Keratinocyte (primary cell): ENCODE results near the gene YTHDF1. TPM values are rescaled to one million over a fixed set of nuclear protein-coding genes. Genes with fewer than 3 reads are reported as not detected.

Experiments used
- DNase-seq: peaks from one replicate; pipeline ENCODE4 v3.0.0-alpha.2; 2011; ENCODE audit warnings: low read depth, missing footprints, low spot score
- FAIRE-seq: peaks from 2 replicates; lab custom pipeline; 2011; peaks lifted over from hg19 to GRCh38; lab: Jason Lieb, UNC
- H2AFZ ChIP-seq: 2 replicates; pipeline ENCODE4 v1.6.0; 2012; ENCODE audit warnings: low read length, control low read depth, inconsistent platforms; ENCODE audit not compliant: control insufficient read depth
- H3K27ac ChIP-seq: 2 replicates; pipeline ENCODE4 v1.5.1; 2011; ENCODE audit warnings: low read length; ENCODE audit not compliant: control insufficient read depth, insufficient read depth
- H3K27me3 ChIP-seq: 3 replicates; pipeline ENCODE4 v1.6.0; 2011; ENCODE audit warnings: low read length; ENCODE audit not compliant: control insufficient read depth, insufficient read depth; ENCODE audit errors: extremely low read depth
- H3K36me3 ChIP-seq, 2 experiments: 2 replicates in 1 of 2; 3 replicates in 1 of 2; pipeline ENCODE4 v1.5.1; 2011; ENCODE audit warnings: low read length in 2 of 2, mild to moderate bottlenecking in 1 of 2; ENCODE audit not compliant: control insufficient read depth in 2 of 2, insufficient read depth in 2 of 2; ENCODE audit errors: extremely low read depth in 1 of 2
- H3K4me1 ChIP-seq: 3 replicates; pipeline ENCODE4 v1.5.1; 2011; ENCODE audit warnings: low read length; ENCODE audit not compliant: control insufficient read depth, insufficient read depth; ENCODE audit errors: extremely low read depth
- H3K4me2 ChIP-seq: 3 replicates; pipeline ENCODE4 v1.6.0; 2011; ENCODE audit warnings: low read depth, low read length; ENCODE audit not compliant: control insufficient read depth, insufficient read depth; ENCODE audit errors: extremely low read depth
- H3K4me3 ChIP-seq, 3 experiments: fragments of 200-600 bp in 1 of 3; sonication (generic) in 1 of 3; 2 replicates in 2 of 3; 3 replicates in 1 of 3; pipeline ENCODE4 v1.5.1; 2011 to 2016; ENCODE audit warnings: low read length in 3 of 3, mild to moderate bottlenecking in 3 of 3, control low read depth in 2 of 3, inconsistent platforms in 1 of 3, low read depth in 1 of 3, mixed read lengths in 1 of 3, mixed run types in 1 of 3, moderate library complexity in 1 of 3; ENCODE audit not compliant: control insufficient read depth in 2 of 3, insufficient read depth in 2 of 3; ENCODE audit errors: extremely low read depth in 1 of 3
- H3K79me2 ChIP-seq: 2 replicates; pipeline ENCODE4 v1.6.0; 2012; ENCODE audit warnings: low read length; ENCODE audit not compliant: control insufficient read depth, insufficient read depth
- H3K9ac ChIP-seq: 3 replicates; pipeline ENCODE4 v1.6.0; 2011; ENCODE audit warnings: low read length; ENCODE audit not compliant: control insufficient read depth, insufficient read depth; ENCODE audit errors: extremely low read depth
- H3K9me1 ChIP-seq: 3 replicates; pipeline ENCODE4 v1.6.0; 2011; ENCODE audit warnings: low read length; ENCODE audit not compliant: control insufficient read depth, insufficient read depth; ENCODE audit errors: extremely low read depth
- H3K9me3 ChIP-seq: 2 replicates; pipeline ENCODE4 v1.5.1; 2012; ENCODE audit warnings: low read depth, low read length; ENCODE audit not compliant: control insufficient read depth
- H4K20me1 ChIP-seq: 3 replicates; pipeline ENCODE4 v1.6.0; 2011; ENCODE audit warnings: low read length; ENCODE audit not compliant: control insufficient read depth, insufficient read depth; ENCODE audit errors: extremely low read depth
- EZH2 ChIP-seq: IDR thresholded peaks from one replicate; pipeline ENCODE4 v1.6.1; 2012; ENCODE audit warnings: inconsistent platforms, mild to moderate bottlenecking, low read length, moderate library complexity
- dilution Hi-C: fragments of 300-500 bp; cut with MboI; formaldehyde crosslinking; loops from one replicate; pipeline ENCODE4 v1.7.0; 2020; ENCODE audit warnings: low sequenced_read_pairs; ENCODE audit not compliant: extremely low pct_ligation_motif_present
- polyA plus RNA-seq, 5 experiments: library from polyadenylated mRNA; depleted of rRNA in 3 of 5; stranded (reverse) in 3 of 5; stranded (forward) in 1 of 5; unstranded in 1 of 5; fragments of >200 nt; gene quantifications; 1 replicate in 1 of 5; 2 replicates in 3 of 5; 3 replicates in 1 of 5; pipeline versions ENCODE4 v1.2.1 to v1.2.3, GENCODE V29; 2011 to 2012; ENCODE audit warnings: missing spikeins in 2 of 5, low read depth in 1 of 5, low replicate concordance in 1 of 5
- TF ChIP-seq, protein P1 (sequence below), 3 experiments: IDR thresholded peaks in 1 of 3; conservative IDR thresholded peaks in 1 of 3; optimal IDR thresholded peaks in 1 of 3; 2 replicates in 2 of 3; 3 replicates in 1 of 3; pipeline versions ENCODE3 to v1.5.1; 2011; ENCODE audit warnings: low read length in 3 of 3, mild to moderate bottlenecking in 3 of 3, moderate library complexity in 2 of 3, control low read depth in 1 of 3, inconsistent platforms in 1 of 3; ENCODE audit not compliant: insufficient read depth in 2 of 3; ENCODE audit errors: extremely low read depth in 1 of 3

YTHDF1 gene
- polyA plus RNA-seq, 1 donor (not counting 4 experiments of a cell fraction or from before 2014, with no cell fraction given), result 26.4 TPM

DNA sequence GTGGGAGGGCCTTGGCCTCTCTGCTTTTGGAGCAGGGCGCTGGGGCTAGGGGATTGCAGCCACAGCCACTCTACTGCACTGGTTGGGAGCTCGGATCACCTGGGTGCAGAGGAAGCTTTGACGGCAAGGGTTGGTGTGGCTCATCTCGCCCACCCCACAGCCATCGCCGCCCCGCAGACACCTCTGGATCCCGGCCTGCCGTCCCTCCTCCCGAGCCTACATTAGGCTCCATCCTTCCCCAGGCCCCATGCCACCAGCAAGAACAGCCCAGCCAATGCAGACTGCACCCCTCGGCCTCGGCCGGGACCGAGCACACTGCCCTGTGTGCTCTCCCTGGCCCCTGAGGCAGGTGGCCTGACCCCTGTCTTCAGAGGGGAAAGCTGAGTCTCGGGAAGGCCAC, 44.6 kb upstream of the YTHDF1 start:
- Histone ChIP-seq H3K4me2 (no peak overlapping the region), H3K9ac (no peak overlapping the region), H3K79me2 (no peaks in the 10 kb centered on the region), H2AFZ (no peak overlapping the region), H3K4me1 (peaks cover 15% of the 10 kb centered on the region), H3K27ac (no peak overlapping the region), H3K9me1 (no peaks in the 10 kb centered on the region), H3K9me3 (no peaks in the 10 kb centered on the region), H3K36me3 (no peaks in the 10 kb centered on the region), H3K4me3 (no peak overlapping the region), H3K27me3 (peaks cover 25% of the 10 kb centered on the region), H4K20me1 (no peaks in the 10 kb centered on the region)
- TF ChIP-seq, protein P1, sequence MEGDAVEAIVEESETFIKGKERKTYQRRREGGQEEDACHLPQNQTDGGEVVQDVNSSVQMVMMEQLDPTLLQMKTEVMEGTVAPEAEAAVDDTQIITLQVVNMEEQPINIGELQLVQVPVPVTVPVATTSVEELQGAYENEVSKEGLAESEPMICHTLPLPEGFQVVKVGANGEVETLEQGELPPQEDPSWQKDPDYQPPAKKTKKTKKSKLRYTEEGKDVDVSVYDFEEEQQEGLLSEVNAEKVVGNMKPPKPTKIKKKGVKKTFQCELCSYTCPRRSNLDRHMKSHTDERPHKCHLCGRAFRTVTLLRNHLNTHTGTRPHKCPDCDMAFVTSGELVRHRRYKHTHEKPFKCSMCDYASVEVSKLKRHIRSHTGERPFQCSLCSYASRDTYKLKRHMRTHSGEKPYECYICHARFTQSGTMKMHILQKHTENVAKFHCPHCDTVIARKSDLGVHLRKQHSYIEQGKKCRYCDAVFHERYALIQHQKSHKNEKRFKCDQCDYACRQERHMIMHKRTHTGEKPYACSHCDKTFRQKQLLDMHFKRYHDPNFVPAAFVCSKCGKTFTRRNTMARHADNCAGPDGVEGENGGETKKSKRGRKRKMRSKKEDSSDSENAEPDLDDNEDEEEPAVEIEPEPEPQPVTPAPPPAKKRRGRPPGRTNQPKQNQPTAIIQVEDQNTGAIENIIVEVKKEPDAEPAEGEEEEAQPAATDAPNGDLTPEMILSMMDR (optimal IDR thresholded peaks at IDR 0.05 in 1 of 3, IDR thresholded peaks at IDR 0.05 in 1 of 3, conservative IDR thresholded peaks at IDR 0.05 in 1 of 3; ENCODE audit: extremely low read depth in 1 of 3, insufficient read depth in 2 of 3, low read length in 3 of 3), result no peak
- no peak for TF ChIP-seq EZH2
- DNase-seq (no peak), FAIRE-seq (no peak)
- dilution Hi-C loops, result no loop called here

DNA sequence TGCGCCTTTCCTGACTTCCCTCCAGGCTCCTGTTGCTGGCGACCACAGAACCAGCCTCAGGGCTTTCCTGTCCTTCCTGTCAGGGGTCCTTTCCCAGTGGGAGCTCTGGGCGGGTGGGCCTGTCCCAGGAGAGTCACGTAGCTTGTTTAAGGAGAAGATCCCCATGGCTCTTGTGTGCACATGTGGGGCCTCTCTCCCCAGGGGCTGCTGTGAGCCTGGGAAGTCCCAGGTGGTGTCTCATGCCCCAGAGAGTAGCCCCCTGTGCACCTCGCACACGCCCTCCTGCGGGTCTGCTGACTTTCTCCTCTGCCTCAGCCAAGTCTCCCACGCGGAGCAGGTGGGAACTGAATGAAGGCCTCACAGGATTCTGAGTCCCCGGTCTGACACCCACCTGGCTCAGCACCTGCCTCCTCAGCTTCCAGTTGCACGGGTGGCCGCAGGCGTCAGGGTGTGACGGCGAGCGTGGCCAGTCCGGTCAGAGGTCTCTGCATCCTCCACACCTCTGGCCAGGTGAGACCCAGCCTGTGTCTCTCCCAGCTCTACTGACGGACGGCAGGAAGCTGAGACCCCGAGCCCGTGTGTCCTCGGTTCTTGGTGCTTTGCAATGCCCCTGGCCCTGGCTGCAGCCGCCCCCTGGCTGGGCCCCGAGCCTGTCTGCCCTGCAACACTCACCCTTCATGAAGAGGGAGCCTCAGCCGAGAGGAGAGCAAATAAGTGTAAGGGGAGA, 44.0 kb upstream of the YTHDF1 start:
- Histone ChIP-seq H3K36me3 (no peaks in the 10 kb centered on the region), H3K9me1 (no peaks in the 10 kb centered on the region), H4K20me1 (no peaks in the 10 kb centered on the region), H3K4me1 (peaks cover 17% of the 10 kb centered on the region), H3K9me3 (no peaks in the 10 kb centered on the region), H3K4me2 (no peak overlapping the region), H3K27ac (no peak overlapping the region), H2AFZ (no peak overlapping the region), H3K27me3 (peaks cover 28% of the 10 kb centered on the region), H3K9ac (no peak overlapping the region), H3K4me3 (no peak overlapping the region), H3K79me2 (no peaks in the 10 kb centered on the region)
- DNase-seq (no peak), FAIRE-seq (no peak)
- TF ChIP-seq, protein P1 (optimal IDR thresholded peaks at IDR 0.05 in 1 of 3, IDR thresholded peaks at IDR 0.05 in 1 of 3, conservative IDR thresholded peaks at IDR 0.05 in 1 of 3; ENCODE audit: extremely low read depth in 1 of 3, insufficient read depth in 2 of 3, low read length in 3 of 3), result no peak
- TF ChIP-seq EZH2, result no peak
- dilution Hi-C loops, result no loop called here
